A549 treated with Mapracorat at 1 μM for 4 hours (cell line): ENCODE measurements around the gene RC3H2. TPM values are rescaled to one million over a fixed set of nuclear protein-coding genes. Genes with fewer than 3 reads are reported as not detected.

ENCODE experiments used
- total RNA-seq: library from RNA; stranded (reverse); fragments of 200-300 nt; extraction: Qiagen RNA extraction; gene quantifications from 5 replicates; pipeline ENCODE4 v1.2.3, GENCODE V29; 2022

RC3H2 gene, protein sequence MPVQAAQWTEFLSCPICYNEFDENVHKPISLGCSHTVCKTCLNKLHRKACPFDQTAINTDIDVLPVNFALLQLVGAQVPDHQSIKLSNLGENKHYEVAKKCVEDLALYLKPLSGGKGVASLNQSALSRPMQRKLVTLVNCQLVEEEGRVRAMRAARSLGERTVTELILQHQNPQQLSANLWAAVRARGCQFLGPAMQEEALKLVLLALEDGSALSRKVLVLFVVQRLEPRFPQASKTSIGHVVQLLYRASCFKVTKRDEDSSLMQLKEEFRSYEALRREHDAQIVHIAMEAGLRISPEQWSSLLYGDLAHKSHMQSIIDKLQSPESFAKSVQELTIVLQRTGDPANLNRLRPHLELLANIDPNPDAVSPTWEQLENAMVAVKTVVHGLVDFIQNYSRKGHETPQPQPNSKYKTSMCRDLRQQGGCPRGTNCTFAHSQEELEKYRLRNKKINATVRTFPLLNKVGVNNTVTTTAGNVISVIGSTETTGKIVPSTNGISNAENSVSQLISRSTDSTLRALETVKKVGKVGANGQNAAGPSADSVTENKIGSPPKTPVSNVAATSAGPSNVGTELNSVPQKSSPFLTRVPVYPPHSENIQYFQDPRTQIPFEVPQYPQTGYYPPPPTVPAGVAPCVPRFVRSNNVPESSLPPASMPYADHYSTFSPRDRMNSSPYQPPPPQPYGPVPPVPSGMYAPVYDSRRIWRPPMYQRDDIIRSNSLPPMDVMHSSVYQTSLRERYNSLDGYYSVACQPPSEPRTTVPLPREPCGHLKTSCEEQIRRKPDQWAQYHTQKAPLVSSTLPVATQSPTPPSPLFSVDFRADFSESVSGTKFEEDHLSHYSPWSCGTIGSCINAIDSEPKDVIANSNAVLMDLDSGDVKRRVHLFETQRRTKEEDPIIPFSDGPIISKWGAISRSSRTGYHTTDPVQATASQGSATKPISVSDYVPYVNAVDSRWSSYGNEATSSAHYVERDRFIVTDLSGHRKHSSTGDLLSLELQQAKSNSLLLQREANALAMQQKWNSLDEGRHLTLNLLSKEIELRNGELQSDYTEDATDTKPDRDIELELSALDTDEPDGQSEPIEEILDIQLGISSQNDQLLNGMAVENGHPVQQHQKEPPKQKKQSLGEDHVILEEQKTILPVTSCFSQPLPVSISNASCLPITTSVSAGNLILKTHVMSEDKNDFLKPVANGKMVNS
- 15.9 to 26.4 TPM (median 20.1 TPM) in 5 replicates for total RNA-seq

DNA sequence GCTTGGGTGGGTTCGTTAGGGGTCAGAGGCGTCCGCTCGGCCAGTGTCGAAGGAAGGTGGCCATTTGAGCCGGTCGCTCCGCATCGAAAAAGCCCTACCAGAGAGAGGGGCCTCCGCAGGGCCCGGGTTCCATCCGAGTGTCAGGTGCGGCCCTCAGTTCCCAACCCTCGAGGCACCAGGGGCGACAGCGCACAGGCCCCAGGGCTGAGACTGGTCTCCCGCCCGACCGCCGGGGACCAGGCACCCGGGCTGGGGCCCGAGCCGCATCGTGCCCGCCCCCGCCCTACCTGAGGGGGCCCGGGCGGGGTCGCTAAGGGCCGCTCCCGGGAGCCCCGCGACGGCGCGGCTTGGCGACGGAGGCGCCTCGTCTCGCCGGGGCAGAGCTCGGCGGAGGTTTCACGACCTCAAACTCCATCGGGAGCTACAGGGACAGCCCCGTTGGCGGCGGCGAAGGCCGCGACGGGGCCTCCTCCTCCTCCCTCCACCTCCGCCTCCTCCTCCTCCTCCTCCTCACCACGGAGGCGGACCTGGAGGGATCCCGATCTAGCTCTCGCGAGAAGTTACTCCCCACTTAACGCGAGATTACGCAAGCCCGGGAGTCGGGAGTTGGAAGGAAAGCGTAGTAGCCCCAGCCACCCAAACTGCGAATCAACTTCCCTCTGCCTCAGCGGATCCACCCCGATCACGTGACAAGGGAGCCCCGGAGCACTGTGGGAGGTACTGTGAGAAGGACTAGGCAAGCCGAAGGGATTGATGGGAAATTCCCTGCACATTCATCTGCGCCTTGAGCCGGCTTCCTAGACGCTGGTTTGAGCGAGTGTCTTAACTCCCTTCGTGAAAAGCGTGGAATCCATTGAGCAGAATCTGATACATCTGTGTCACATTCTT, at the start of gene RC3H2:
TSS of gene RC3H2 (minus strand) at position 537 of the 888 bp plus-strand sequence. CDS start 7,850 bp downstream, outside the sequence.

DNA sequence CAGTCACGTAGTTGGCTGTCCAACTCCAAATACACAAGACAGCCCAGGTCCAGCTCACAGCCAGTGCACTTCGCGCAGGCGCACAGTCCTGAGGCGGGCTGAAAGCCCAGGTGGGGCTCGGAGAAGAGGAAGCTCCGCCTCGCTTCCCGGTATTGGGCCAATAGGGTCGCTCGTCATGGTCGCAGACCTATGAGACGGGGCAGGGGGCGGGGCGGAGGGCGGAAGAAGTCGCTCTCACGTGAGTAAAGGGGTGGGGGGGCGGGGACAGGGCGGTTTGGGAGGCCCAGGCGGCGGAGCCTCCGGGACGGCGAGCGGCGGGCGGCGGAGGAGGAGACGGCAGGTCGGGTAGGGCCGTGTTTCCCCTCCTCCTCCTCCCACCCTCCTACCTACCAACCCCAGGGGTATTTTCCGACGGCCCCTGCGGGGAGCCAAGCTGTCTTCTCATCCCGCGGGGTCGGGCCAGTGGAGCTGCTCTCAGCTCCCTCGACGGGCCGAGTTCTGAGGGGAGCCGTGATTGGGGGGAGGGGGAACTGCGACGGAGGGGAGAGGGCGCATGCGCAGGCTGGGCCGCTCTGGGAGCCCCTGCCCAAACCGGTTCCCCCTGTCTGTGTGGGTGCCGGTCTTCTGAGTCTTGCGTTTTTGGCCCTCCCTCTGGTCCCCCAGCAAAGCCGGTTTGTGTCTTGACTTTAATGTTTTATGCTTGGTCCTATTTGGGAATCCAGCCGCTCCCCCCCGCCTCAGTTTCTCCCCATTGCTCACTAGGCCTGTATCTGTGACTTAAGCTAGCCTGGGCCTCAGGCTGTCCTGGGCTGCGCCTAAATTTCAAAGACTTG, 35.8 kb upstream of the RC3H2 start, which contains the start of gene RABGAP1:
TSS of gene RABGAP1 (plus strand) at position 272 of the 833 bp plus-strand sequence. CDS start 16,040 bp downstream, outside the sequence.

DNA sequence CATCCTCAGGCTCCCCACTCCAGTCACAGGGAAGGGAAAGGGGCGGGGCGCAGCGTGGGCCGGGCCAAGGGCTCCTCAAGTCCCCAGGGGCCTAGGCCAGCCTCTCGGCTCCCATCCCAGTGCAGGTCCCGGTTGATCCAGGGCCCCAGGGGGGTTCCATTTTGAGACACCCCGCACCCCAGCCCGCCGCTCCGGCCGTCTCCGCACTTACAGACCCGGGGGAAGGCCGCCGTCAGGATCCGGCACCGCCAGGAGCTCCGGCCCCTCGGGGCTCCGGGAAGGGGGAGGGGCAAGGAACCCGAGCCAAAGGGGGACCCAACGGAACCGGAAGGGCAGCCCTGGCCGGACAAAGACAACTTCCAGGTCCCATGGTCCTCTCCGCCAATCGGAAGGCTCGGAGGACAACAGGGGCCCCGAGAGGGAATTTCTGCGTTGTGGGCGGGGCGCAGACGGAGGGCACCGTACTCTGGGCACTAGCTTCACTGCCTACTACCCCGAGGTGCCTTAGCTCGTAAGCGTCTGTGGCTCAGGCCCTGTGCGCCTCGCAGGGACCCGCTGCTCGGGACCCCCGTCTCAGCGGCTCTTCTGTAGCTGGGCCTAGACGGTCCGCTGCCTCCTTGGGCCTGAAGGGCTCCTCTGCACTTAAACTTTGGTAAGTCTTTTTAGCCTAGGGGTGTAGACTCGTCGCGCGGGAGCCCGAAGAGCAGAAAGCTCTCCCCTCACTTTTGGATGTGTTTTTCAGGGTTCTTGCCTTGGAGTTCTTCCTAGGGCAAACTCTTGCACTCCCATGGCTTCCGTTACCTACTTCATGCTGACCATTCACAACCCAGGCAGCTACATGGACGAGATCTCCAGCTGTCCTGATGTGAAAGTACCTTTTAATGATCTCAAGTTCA, 26.3 kb upstream of the RC3H2 start, which contains the start of gene ZBTB26:
TSS of gene ZBTB26 (minus strand) at position 287 of the 896 bp plus-strand sequence. CDS start 11,578 bp downstream, outside the sequence.

DNA sequence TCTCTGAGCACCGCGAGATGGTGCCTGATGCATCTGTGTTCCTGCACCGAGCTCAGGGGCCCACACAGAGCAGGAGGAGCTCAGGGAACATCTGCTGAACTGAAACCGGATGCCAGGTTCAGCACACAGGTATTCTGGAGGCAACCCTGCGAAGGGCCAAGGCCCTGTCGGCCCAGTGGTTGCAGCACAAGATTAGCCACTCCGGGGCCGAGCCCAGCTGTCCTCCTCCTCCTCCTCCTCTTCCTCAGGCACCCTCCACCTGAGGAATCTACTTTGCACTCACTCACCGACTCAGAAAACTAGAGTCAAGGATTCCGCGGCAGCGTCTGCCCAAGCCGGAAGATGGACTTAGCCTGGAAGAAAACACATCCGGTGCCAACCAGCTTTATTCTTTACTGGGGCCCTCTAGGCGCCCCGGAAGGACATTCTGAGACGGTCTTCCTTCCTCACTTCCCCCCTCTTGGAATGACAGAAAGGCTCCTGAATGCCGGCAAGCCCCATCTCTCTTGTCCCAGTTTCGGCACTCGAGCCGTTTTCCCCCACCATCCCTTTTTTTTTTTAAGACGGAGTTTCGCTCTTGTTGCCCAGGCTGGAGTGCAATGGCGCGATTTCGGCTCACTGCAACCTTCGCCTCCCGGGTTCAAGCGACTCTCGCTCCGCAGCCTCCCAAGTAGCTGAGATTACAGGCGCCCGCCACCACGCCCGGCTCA, 8.0 kb upstream of the RC3H2 start, which contains the start of gene ZBTB6:
TSS of gene ZBTB6 (minus strand) at position 360 of the 710 bp plus-strand sequence. CDS start 1,251 bp downstream, outside the sequence.

DNA sequence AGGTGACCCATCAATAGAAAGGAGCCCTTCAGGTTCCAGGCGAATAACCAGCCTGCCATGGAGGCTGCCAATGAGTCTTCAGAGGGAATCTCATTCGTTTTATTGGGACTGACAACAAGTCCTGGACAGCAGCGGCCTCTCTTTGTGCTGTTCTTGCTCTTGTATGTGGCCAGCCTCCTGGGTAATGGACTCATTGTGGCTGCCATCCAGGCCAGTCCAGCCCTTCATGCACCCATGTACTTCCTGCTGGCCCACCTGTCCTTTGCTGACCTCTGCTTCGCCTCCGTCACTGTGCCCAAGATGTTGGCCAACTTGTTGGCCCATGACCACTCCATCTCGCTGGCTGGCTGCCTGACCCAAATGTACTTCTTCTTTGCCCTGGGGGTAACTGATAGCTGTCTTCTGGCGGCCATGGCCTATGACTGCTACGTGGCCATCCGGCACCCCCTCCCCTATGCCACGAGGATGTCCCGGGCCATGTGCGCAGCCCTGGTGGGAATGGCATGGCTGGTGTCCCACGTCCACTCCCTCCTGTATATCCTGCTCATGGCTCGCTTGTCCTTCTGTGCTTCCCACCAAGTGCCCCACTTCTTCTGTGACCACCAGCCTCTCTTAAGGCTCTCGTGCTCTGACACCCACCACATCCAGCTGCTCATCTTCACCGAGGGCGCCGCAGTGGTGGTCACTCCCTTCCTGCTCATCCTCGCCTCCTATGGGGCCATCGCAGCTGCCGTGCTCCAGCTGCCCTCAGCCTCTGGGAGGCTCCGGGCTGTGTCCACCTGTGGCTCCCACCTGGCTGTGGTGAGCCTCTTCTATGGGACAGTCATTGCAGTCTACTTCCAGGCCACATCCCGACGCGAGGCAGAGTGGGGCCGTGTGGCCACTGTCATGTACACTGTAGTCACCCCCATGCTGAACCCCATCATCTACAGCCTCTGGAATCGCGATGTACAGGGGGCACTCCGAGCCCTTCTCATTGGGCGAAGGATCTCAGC, 104.8 kb downstream of the RC3H2 start, which contains the start of gene OR1K1:
TSS of gene OR1K1 (plus strand) at position 58 of the 995 bp plus-strand sequence. CDS start at position 58, 0 bp downstream.

Other genes with a start within 250 kb of the RC3H2 start
- gene OR1B1, start 247.7 kb downstream of the RC3H2 start, total RNA-seq: not detected in 5 replicates
- not detected in 5 replicates for gene OR1L1, start 243.6 kb downstream of the RC3H2 start, total RNA-seq
- gene OR1L3, start 230.2 kb downstream of the RC3H2 start, total RNA-seq: not detected in 5 replicates
- not detected in 5 replicates for gene OR1L4, start 181.4 kb downstream of the RC3H2 start, total RNA-seq
- not detected in 5 replicates for gene OR1L6, start 163.1 kb downstream of the RC3H2 start, total RNA-seq
- not detected in 5 replicates for gene OR5C1, start 116.4 kb downstream of the RC3H2 start, total RNA-seq
- gene OR1K1, start 105.2 kb downstream of the RC3H2 start, total RNA-seq: not detected in 5 replicates
- 13.9 to 19.4 TPM (median 15.3 TPM) in 5 replicates for gene PDCL, start 76.8 kb downstream of the RC3H2 start, total RNA-seq
- gene ZBTB6, start 8.0 kb upstream of the RC3H2 start, total RNA-seq: 4.8 to 5.4 TPM (median 5.0 TPM) in 5 replicates
- gene ZBTB26, start 26.2 kb upstream of the RC3H2 start, total RNA-seq: 1.4 to 2.3 TPM (median 1.9 TPM) in 5 replicates
- 12.1 to 14.5 TPM (median 13.7 TPM) in 5 replicates for gene RABGAP1, start 35.7 kb upstream of the RC3H2 start, total RNA-seq
- not detected in 5 replicates for gene GPR21, start 128.3 kb upstream of the RC3H2 start, total RNA-seq